Measurements from ENCODE around the gene MST1. TPM values are rescaled to one million over a fixed set of nuclear protein-coding genes. Genes with fewer than 3 reads are reported as not detected.

Gene MST1
- 1 to 10 TPM; 4.1 to 4.2 TPM for total RNA-seq

- POLR2A ChIA-PET: interaction anchor here (0.5 kb wide), 1 partner anchor 259 kb away, joined by 5 read pairs; no protein-coding TSS in a partner anchor
- CTCF ChIA-PET: interaction anchor here (1.3 kb wide), 1 partner anchor 150 kb away, joined by 6 read pairs; no protein-coding TSS in a partner anchor
Measured at GRCh38 chr3:49689046-49689907, at the start of gene MST1, which contains the start of gene RNF123. MST1 (minus strand) TSS chr3:49689474; CDS start chr3:49688691, 783 bp downstream. RNF123 (plus strand) TSS chr3:49689557; CDS start chr3:49691166, 1,609 bp downstream.

DNA sequence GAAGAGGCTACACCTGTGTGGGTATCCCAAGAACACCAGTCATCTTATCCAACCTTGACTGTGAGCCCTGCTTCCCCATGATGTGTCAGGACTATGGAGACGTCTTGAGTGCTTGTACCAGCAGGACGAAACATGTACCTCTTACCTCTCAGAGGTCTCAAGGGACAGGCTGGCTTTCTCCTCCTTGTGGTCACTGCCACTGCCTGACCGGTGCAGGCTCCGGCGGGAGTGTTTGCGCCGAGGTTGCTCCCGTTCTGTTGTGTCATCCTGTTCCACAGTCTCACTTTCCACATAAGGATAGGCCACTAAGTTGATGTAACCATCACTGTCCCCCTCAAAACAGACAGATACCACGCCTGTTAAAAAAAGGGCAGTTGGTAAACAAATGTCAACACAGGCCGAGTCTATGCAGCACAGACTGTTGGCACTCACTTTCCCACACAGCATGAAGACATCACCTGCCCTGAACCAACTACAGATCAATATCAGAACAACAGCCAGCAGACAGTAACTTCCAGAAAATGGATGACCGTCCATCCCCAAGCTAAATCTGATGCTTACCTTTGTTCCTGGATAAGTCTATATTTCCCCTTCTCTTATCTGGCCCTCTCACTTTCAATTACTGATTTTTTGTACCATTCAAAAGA is 48.9 kb upstream of the MST1 start:
- CTCF ChIA-PET: interaction anchor here (0.7 kb wide), 1 partner anchor 65 kb away, joined by 4 read pairs; the partner anchor contains the start of gene INKA1
- POLR2A ChIA-PET: no interaction called here

DNA sequence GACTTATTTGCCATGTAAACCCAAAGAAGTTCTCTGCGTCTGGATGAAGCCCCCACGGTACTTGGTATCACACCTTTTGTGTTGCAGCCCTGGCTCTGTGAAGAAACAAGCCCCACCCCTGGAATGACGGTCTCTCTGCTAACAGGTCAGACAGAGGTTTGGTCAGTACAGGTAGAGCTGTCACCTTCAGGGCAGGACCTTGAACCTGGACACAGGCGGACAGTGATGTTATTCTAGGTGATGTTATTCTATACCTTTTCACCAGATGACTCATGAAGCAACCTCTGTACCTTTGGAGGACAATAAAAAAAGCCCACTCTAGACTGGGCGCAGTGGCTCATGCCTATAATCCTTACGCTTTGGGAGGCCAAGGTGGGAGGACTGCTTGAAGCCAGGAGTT is 45.5 kb upstream of the MST1 start:
- CTCF ChIA-PET: no interaction called here
- POLR2A ChIA-PET: no interaction called here

DNA sequence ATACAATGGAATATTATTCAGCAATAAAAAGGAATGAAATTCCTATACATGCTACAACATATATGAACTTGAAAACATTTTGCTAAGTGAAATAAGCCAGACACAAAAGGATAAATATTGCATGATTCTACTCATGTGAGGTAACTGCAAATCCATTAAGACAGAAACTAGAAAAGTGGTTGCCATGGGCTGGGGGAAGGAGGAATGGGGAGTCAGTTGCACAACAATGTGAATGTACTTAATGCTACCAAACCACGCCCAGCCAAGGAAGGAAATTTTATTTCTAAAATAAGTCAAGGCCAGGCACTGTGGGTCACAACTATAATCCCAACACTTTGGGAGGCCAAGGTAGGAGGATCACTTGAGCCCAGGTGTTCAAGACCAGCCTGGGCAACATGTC is 44.3 kb upstream of the MST1 start:
- POLR2A ChIA-PET: no interaction called here
- CTCF ChIA-PET: interaction anchor here (0.6 kb wide), 1 partner anchor 9 kb away, joined by 3 read pairs; no protein-coding TSS in a partner anchor

GRCh38 chr3:49732597-49732996 is 43.3 kb upstream of the MST1 start:
- ChIA-PET CTCF (no interaction called here), POLR2A (no interaction called here)

DNA sequence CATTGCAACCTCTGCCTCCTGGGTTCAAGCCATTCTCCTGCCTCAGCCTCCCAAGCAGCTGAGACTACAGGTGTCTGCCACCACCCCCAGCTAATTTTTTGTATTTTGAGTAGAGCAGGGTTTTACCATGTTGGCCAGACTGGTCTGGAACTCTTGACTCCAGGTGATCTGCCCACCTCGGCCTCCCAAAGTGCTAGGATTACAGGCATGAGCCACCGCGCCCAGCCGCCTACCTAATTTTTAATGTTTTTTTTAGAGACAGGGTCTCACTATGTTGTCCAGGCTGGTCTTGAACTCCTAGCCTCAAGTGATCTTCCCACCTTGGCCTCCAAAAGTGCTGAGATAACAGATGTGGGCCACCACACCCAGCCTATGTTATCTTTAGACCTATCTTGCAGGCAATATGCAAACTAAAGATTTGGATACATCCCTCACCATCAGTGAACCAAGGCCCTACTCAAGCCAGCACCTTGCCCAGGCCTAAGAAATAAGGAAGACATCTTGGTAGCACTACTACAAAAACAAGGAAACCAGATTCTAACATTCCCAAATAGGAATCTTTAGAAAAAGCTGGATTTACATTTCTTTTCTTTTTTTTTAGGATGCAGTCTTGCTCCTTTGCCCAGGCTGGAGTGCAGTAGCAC is 40.8 kb upstream of the MST1 start:
- POLR2A ChIA-PET: no interaction called here

GRCh38 chr3:49727924-49728361 is 38.7 kb upstream of the MST1 start:
- CTCF ChIA-PET: no interaction called here
- POLR2A ChIA-PET: no interaction called here

More for the DNA sequence above, 40.8 kb upstream of the MST1 start:
- CTCF ChIA-PET: no interaction called here

DNA sequence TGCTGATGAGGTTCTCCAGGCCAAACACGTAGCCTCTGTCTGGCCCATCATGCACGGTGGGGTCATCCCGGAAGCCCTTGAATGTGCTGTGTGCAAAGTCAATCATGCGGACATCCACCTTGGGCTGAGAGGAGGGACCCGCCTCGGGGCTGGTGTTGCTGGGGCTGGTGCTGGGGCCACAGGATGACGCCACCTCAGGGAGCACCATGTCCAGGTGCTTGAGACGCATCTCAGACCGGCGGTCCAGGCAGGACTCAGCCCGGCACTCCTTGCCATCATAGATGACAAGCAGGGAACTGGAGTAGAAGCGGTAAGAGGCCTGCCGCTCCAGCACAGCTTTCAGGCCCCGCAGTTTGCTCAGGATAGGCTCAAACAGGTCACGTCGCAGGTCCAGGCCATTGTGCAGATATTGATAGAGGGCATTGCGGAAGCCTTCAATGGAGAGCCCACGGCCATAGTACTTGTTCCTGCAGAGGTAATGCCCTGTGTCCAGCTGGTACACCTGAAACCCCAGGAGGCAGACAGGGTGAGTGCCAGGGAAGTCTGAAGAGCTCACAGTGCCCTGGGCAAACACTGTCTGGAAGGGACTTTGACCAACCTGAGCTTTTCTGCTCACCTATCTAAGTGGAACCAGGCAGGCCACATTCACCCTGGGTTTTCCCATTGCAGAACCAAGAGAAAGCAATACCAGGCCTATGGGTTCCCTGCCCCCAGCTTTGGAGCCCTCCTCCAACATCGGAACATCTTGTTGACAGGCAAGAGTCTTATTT is 38.1 kb upstream of the MST1 start:
- CTCF ChIA-PET: no interaction called here

GRCh38 chr3:49725906-49726681 is 36.8 kb upstream of the MST1 start:
- ChIA-PET POLR2A (interaction anchor here (0.6 kb wide), 1 partner anchor 388 kb away, joined by 7 read pairs; no protein-coding TSS in a partner anchor), CTCF (interaction anchor here (1.5 kb wide), 1 partner anchor 77 kb away, joined by 4 read pairs; the partner anchor contains the start of gene INKA1)

More for the DNA sequence above, 38.1 kb upstream of the MST1 start:
- POLR2A ChIA-PET: interaction anchor here (0.6 kb wide), 1 partner anchor 302 kb away, joined by 5 read pairs; no protein-coding TSS in a partner anchor

DNA sequence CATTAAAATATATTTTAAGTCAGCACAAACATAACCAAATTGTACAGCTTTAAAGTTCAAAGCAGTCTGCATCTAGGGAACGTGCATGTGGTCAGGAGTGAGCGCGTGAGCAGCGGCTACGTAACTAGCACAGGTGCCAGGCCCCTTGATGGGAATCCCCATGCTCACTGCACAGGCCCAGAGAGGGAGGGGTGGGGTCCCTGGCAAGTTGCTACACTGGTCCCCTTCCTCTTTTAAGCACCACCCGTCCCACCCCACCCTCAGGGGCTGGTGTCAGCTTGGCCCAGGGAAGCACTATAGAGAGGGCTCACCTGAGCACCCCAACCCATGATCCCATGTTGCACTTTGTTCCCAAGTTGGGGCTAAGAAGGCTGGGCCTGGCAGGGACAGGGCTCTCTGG is 35.3 kb upstream of the MST1 start:
- ChIA-PET POLR2A (interaction anchor here (1.4 kb wide), 1 partner anchor 170 kb away, joined by 3 read pairs; the partner anchor contains the start of gene BSN), CTCF (interaction anchor here (0.6 to 1.0 kb wide), 2 partner anchors 9 to 185 kb away, joined by 3 read pairs; no protein-coding TSS in a partner anchor)

DNA sequence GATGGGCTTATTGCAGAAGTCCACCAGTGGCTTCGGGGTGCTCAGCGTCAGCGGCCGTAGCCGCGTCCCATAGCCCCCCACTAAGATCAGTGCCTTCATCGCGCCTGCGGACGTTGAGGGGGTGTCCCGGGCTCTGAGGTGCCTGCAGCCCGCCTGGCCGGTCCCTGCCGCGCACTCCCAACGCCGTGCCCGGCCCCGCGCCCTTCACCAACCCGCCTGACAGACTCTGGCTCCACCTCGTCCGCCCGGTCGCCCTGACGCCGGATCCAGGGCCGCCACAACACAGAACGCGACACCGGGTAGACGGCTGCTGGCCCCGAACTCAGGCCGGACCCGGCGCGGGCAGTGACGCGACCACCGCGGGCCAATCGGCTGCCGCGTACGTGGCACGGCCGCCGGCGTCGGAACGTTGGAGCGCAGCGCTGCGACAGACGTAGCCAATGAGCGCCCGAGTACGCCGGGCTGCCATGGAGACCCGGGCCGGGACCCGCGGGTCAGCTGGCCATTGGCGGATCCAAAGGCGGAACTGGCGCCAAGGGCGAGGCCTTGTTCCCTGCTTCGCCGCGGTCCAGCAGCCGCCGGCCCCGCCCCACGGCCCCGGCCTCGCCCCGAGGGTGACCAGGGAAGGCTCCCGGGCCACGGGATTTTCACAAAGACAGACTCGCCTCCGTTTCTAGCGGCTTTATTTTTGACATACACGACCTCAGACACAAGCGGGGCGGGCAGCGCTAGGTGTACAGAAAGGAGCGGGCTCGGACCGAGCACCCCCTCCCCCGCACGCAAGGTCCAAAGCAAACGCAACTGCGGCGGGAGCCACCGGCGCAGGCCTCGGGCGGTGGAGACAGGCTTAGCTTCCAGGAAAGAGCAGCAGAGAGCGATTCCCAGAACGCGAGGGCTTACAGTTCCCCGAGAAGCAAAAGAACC is 34.6 kb upstream of the MST1 start, which contains the start of gene GMPPB:
GMPPB (minus strand) TSS at position 324 of the 924 bp plus-strand sequence; CDS start at position 99, 225 bp downstream.
- ChIA-PET CTCF (interaction anchor here (1.0 kb wide), 1 partner anchor 184 kb away, joined by 3 read pairs; no protein-coding TSS in a partner anchor), POLR2A (interaction anchor here (0.7 to 1.4 kb wide), 4 partner anchors 9 to 254 kb away, joined by 3 read pairs; partner anchors contain the start of genes BSN and IP6K1)

DNA sequence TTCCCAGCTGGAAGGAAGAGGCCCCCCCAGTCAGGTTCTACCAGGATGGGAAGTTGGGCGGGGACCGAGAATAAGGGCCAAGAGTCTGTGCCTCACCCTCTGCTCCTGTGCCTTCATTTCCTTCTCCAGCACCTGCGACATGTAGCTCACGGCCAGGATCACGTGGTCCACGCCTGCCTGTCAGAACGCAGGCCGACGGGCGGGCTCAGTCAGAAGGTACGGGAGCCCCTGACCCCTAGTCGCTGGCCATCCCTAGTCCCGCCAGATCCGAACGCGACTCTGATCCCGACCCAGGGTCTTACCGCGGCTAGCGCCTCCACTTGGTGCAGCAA is 34.0 kb upstream of the MST1 start:
- ChIA-PET POLR2A (interaction anchor here (0.6 to 1.4 kb wide), 5 partner anchors 8 to 253 kb away, joined by 3 to 4 read pairs (median 3); partner anchors contain the start of genes BSN and IP6K1), CTCF (interaction anchor here (1.0 kb wide), 1 partner anchor 184 kb away, joined by 3 read pairs; no protein-coding TSS in a partner anchor)

GRCh38 chr3:49722896-49723295 is 33.6 kb upstream of the MST1 start:
- ChIA-PET CTCF (no interaction called here), POLR2A (interaction anchor here (0.6 to 1.4 kb wide), 5 partner anchors 8 to 253 kb away, joined by 3 to 4 read pairs (median 3); partner anchors contain the start of genes BSN and IP6K1)

- CTCF ChIA-PET: interaction anchor here (0.6 kb wide), 1 partner anchor 129 kb away, joined by 3 read pairs; no protein-coding TSS in a partner anchor
- POLR2A ChIA-PET: interaction anchor here (1.1 kb wide), 1 partner anchor 81 kb away, joined by 3 read pairs; the partner anchor contains the start of gene INKA1
Measured at GRCh38 chr3:49721896-49722781, 32.9 kb upstream of the MST1 start.

GRCh38 chr3:49721596-49721895 is 32.3 kb upstream of the MST1 start:
- CTCF ChIA-PET: interaction anchor here (0.6 kb wide), 1 partner anchor 129 kb away, joined by 3 read pairs; no protein-coding TSS in a partner anchor

More at GRCh38 chr3:49721596-49721895, 32.3 kb upstream of the MST1 start:
- POLR2A ChIA-PET: interaction anchor here (1.1 kb wide), 1 partner anchor 82 kb away, joined by 3 read pairs; the partner anchor contains the start of gene INKA1
